IPS DF 6.9 (cell line): ENCODE measurements around the gene DDO.
A peak's percentile ranks its signal among the peaks of the same experiment; 100 is the strongest.
"Not testable (repeated sequence)": the region's sequence is repeated elsewhere in the genome, so short reads cannot be mapped to it uniquely, and the experiment has no call there.

ENCODE experiments used
- DNase-seq: peaks from one replicate; pipeline ENCODE4 v3.0.0-alpha.2; 2013; ENCODE audit warnings: low read depth, low spot score
- H3K27ac ChIP-seq: one replicate; pipeline ENCODE4 v1.5.1; 2013; ENCODE audit warnings: low read length, control low read depth
- H3K27me3 ChIP-seq: 2 replicates; pipeline ENCODE4 v1.6.1; 2013; ENCODE audit warnings: mild to moderate bottlenecking, low read length; ENCODE audit not compliant: control insufficient read depth, insufficient read depth
- H3K36me3 ChIP-seq: 2 replicates; pipeline ENCODE4 v1.6.1; 2013; ENCODE audit warnings: low read length; ENCODE audit not compliant: control insufficient read depth, insufficient read depth
- H3K4me1 ChIP-seq: 2 replicates; pipeline ENCODE4 v1.6.1; 2013; ENCODE audit warnings: low read length; ENCODE audit not compliant: control insufficient read depth, insufficient read depth
- H3K4me3 ChIP-seq: 2 replicates; pipeline ENCODE4 v1.5.1; 2013; ENCODE audit warnings: mild to moderate bottlenecking, low read length
- H3K9me3 ChIP-seq: 2 replicates; pipeline ENCODE4 v1.6.1; 2013; ENCODE audit warnings: low read length, inconsistent platforms; ENCODE audit not compliant: control insufficient read depth, insufficient read depth
- whole genome bisulfite sequencing: extraction: QIAGEN DNeasy Blood & Tissue Kit; methylation state at CpG from one replicate; pipeline ENCODE4 v1.1.7; 2013; ENCODE audit warnings: mixed read lengths, missing lambda C conversion rate; ENCODE audit not compliant: insufficient read length, insufficient coverage; 5-methylcytosine and 5-hydroxymethylcytosine counted together

The DDO gene

DNA sequence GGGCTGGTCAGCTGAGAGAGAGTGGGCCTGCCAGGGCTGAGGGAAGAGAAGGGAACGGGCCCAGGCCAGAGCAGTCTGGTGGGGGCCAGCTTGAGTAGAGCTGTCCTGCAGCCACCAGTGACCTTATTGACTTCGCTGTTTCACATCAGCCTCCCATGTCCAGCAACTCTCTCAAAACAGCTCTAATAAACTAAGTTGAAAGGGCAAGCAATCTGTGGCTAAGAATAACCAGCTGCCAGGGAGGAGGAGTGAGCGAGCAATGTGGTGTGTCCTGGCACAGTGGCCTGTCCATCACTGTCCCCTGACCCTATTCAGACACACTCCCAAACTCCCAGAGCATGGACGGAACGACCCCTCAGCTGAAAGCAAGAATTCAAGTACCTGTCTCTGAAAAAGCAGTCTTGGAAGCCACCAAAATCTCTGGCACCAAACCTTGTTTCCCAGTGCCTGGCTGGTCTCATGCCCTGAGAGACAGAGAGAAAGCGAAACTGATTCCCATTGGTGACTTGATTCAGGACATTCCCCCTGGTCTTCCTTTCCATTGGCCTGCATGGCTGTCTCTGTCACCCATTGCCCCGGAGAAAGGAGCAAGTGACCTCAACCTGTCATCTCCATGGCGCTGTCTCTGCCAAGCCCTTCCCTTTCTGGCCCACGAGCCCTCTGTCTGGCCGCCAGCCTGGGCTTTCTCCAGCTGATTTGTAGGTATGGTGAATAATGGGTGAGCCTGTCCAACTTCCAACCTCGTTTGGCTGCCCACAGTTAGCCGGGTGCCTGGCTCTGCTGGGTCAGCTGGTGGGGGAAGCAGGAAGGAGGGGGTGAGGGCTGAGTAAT lies at the start of gene DDO:
Gene DDO (minus strand): TSS at position 490 of the 831 bp plus-strand sequence. CDS start 2,113 bp downstream, outside the sequence.
- H3K27ac ChIP-seq: no peak within 1 kb of the TSS
- no peaks in the 10 kb centered on the region for H3K4me1 ChIP-seq
- DNase-seq: no peak
- H3K27me3 ChIP-seq: no peaks in the 10 kb centered on the region
- no peak within 1 kb of the TSS for H3K4me3 ChIP-seq
- WGBS: no CpG with 5 or more reads among the region's 12 CpGs
- H3K9me3 ChIP-seq: no peaks in the 10 kb centered on the region
- no peaks in the 10 kb centered on the region for H3K36me3 ChIP-seq

DNA sequence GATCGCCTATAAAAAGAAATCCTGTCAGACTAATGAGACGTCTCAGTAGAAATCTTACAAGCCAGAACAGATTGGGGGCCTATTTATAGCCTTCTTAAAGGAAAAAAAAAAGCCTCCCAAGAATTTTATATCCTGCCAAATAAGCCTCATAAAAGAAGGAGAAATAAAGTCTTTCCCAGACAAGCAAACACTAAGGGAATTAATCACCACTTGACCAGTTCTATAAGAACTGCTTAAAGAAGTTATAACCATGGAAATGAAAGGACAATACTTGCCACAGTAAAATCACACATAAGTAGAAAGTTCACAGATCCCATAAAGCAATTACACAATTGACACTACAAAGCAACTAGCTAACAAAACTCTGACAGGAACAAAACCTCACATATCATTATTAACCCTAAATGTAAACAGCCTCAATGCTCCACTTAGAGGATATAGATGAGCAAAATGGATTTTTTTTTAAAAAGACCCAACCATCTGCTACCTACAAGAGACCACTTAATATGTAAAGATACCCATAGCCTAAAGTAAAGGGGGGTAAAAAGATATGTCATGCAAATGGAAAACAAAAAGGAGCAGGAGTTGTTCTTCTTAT lies 47.6 kb upstream of the DDO start:
- no peak overlapping the region for H3K27ac ChIP-seq
- WGBS: no CpG with 5 or more reads among the region's 2 CpGs

GRCh38 chr6:110461376-110461775 lies 46.0 kb upstream of the DDO start:
- Histone ChIP-seq H3K4me3 (no peak overlapping the region), H3K36me3 (no peaks in the 10 kb centered on the region), H3K27me3 (no peaks in the 10 kb centered on the region), H3K27ac (no peak overlapping the region), H3K4me1 (no peaks in the 10 kb centered on the region), H3K9me3 (no peaks in the 10 kb centered on the region)
- DNase-seq: no peak
- WGBS: no CpG with 5 or more reads among the region's 1 CpG

More for the DNA sequence above, 47.6 kb upstream of the DDO start:
- Histone ChIP-seq H3K4me1 (no peaks in the 10 kb centered on the region), H3K36me3 (no peaks in the 10 kb centered on the region), H3K27me3 (no peaks in the 10 kb centered on the region), H3K4me3 (no peak overlapping the region), H3K9me3 (no peaks in the 10 kb centered on the region)
- DNase-seq: no peak

DNA sequence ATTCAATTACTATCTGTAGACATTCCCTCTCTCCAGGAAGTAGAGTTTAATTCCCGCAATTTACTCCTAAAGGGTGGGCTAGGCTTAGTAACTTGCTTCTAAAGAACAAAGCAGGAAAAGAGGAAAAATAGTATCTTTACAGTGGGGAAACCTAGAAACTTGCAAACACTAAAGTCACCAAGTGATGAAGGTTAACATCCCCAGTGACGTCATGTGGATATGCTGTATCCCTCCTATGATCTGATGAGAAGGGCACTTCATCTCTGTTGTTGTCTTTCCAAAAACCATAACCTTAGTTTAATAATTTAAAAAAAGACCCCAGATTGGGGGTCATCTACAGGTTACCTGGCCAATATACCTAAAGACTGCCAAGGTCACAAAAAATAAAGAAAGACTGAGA lies 43.8 kb upstream of the DDO start:
- Histone ChIP-seq H3K36me3 (no peaks in the 10 kb centered on the region), H3K4me3 (no peak overlapping the region), H3K9me3 (no peaks in the 10 kb centered on the region), H3K27me3 (no peaks in the 10 kb centered on the region), H3K27ac (no peak overlapping the region), H3K4me1 (no peaks in the 10 kb centered on the region)
- no peak for DNase-seq
- WGBS: no CpG with 5 or more reads among the region's 2 CpGs

DNA sequence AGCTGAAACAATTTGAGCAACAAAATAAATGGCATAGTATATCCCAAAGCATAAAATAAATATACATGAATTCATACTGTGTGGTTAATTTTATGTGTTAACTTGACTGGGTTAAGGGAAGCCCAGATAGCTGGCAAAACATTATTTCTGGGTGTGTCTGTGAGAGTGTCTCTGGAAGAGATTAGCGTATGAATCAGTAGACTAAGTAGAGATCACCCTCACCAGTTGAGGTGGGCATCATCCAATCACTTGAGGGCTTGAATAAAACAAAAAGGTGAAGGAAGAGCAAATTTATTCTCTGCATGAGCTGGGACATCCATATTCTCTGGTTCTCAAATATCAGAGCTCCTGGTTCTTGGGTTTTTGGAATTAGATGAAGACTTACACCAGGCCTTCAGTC lies 43.1 kb upstream of the DDO start:
- Histone ChIP-seq H3K27me3 (no peaks in the 10 kb centered on the region), H3K9me3 (0 out of 2 replicates have a peak, but pooled peaks cover 1% of the 10 kb centered on the region), H3K4me3 (no peak overlapping the region), H3K27ac (no peak overlapping the region), H3K36me3 (no peaks in the 10 kb centered on the region), H3K4me1 (no peaks in the 10 kb centered on the region)
- WGBS: no CpG with 5 or more reads among the region's 1 CpG
- DNase-seq: no peak

GRCh38 chr6:110457567-110458175 lies 42.3 kb upstream of the DDO start:
- not testable (repeated sequence) for H3K36me3 ChIP-seq, H3K4me1 ChIP-seq, H3K9me3 ChIP-seq, H3K4me3 ChIP-seq, H3K27ac ChIP-seq, H3K27me3 ChIP-seq
- DNase-seq: peak; percentile 16
- no CpG with 5 or more reads among the region's 8 CpGs for WGBS

DNA sequence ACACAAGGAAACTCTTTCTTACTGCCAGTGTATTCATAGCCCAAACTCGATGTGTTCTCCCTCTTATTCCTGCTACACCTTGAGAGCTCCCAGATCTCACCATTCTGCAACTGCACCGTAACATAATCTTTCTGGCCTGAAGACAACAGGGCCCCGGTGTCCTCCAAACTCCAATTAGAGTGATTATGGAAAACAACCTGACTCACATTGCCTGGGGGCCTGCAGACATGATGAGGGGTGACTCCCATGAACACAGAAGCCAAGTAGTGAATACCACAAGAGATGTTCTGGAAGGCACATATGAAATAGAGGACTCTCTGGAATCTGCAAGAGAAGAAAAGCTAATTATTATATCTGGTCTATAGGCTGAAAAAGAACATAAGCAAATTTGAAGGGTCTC lies 41.3 kb upstream of the DDO start:
- no CpG with 5 or more reads among the region's 3 CpGs for WGBS
- Histone ChIP-seq H3K4me3 (no peak overlapping the region), H3K27ac (no peak overlapping the region), H3K4me1 (no peaks in the 10 kb centered on the region), H3K27me3 (no peaks in the 10 kb centered on the region), H3K9me3 (0 out of 2 replicates have a peak, but pooled peaks cover 1% of the 10 kb centered on the region), H3K36me3 (no peaks in the 10 kb centered on the region)
- DNase-seq: no peak

DNA sequence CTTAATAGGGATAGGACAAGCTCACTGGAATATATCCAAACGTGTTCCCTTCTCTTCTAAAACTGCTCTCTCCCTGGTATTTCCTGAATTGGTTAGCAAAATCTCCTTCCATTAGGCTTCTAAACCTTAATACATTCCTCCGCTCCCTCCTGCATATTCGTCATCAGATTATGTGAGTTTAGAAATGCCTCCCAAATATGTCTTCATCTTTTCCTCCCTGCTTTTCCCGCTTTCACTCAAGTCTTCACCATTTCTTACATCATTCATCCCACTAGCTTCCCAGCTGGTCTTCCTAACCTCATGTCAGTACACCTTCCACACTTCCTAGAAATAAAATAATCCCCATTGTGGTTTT lies 34.1 kb upstream of the DDO start:
- 0 out of 2 replicates have a peak, but pooled peaks cover 1% of the 10 kb centered on the region for H3K9me3 ChIP-seq
- no peak overlapping the region for H3K4me3 ChIP-seq
- no peaks in the 10 kb centered on the region for H3K36me3 ChIP-seq
- no peaks in the 10 kb centered on the region for H3K4me1 ChIP-seq
- H3K27ac ChIP-seq: no peak overlapping the region
- no peak for DNase-seq
- no peaks in the 10 kb centered on the region for H3K27me3 ChIP-seq
- WGBS: no CpG with 5 or more reads among the region's 4 CpGs

DNA sequence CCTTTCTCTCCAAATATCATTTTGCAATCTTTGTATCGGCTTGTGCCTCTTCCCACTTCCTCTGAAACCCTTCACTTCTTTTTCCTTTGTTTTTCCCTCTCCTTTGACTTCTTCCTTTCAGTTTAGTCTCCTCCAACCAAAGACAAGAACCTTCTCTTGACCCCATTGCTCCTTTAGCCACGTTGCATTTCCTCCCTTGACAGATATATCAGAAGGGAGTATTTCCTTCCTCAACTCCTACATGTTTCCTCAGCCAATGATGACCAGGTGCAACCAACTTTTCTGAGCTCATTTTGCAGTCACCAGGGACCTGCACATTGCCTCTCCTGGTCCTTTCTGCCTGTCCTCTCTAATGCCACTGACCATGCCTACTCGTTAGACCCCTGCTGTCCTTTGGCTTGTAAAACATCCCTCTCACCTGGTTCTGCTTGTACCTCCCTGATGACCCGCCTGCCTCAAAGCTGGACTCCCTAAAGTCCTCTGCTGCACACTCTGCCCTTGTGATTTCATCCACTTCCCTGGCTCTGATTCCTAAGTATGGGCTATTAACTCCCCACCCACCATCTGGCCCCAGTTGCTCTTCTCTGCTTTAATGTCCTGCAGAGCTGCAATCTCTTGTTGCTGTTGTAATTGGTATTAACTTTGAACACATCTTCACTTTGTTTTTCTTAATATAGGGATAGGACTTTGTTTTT lies 33.6 kb upstream of the DDO start:
- Histone ChIP-seq H3K36me3 (no peaks in the 10 kb centered on the region), H3K27me3 (no peaks in the 10 kb centered on the region)
- no CpG with 5 or more reads among the region's 4 CpGs for WGBS

DNA sequence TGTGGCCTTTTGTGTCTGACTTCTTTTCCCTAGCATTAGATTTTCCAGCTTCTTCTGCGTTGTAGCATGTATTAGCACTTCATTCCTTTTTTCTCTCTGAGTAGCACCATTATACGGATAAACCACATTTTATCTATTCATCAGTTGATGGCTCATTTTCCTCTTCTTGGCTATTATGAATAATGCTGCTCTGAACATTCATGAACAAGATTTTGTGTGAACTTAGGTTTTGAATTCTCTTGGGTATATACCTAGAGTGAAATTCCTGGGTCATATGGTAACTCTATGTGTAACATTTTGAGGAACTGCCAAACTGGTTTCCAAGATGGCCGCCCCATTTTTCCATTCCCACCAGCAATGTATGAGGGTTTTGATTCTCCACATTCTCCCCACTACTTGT lies 32.4 kb upstream of the DDO start:
- Histone ChIP-seq H3K27ac (no peak overlapping the region), H3K4me3 (no peak overlapping the region), H3K9me3 (no peaks in the 10 kb centered on the region), H3K36me3 (no peaks in the 10 kb centered on the region), H3K27me3 (no peaks in the 10 kb centered on the region), H3K4me1 (no peaks in the 10 kb centered on the region)
- no peak for DNase-seq
- WGBS: no CpG with 5 or more reads among the region's 3 CpGs

More for the DNA sequence above, 33.6 kb upstream of the DDO start:
- Histone ChIP-seq H3K9me3 (0 out of 2 replicates have a peak, but pooled peaks cover 1% of the 10 kb centered on the region), H3K4me3 (no peak overlapping the region), H3K27ac (no peak overlapping the region), H3K4me1 (no peaks in the 10 kb centered on the region)
- DNase-seq: no peak
